ENCODE measurements around the gene HNRNPF. TPM values are rescaled to one million over a fixed set of nuclear protein-coding genes. Genes with fewer than 3 reads are reported as not detected.
A peak's percentile ranks its signal among the peaks of the same experiment; 100 is the strongest.
"Not testable (repeated sequence)": the region's sequence is repeated elsewhere in the genome, so short reads cannot be mapped to it uniquely, and the experiment has no call there.

The HNRNPF gene
- total RNA-seq, 1 donor from 2014 or later: 150 TPM

DNA sequence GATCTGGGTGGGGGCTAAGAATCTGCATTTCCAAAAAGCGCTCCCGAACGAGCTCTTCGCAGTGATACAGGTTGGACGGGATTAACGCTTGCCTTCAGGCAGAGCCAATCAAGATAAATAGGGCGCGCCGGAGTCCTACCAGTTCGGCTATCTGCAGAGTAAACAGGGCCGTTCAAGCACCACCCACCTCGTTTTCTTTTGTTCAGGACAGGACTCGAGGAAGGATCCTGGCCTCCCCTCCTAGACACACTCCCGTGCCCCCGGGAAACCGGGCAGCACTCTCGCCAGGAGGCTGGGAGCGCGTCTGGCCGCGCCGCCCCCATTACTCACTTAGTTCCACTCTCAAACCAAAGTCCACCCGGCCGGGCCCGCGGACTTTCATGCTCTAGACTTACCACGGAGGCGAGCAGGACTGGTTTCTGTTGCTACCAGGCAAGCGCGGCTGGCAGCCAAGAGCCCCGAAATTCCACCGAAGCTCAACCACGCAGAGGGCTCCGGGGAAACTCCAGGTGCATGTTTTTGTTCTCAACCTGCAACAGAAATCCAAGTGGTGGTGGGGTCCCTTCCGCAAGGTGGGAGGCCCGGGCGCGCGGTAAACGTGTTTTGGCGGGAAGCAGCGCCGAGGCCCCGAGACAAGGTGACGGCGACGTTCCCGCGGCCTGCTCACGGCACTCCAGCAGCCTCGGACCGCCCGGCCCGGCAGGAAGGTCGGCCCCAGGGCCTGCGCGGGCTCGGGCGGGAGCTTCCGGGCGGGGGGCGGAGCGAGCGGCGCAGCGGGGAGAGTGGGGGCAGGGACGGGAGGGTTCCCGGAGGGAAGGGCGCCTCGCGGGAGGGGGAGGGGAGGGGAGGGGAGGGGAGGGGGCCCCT is 12.7 kb downstream of the HNRNPF start:
- Histone ChIP-seq H3K9me3 (no peaks in the 10 kb centered on the region), H3K27me3 (no peaks in the 10 kb centered on the region), H3K4me1 (peaks cover 75% of the 10 kb centered on the region), H3K4me3 (peak overlapping the region; percentile 67 to 85), H3K36me3 (peaks cover 0 to 34% of the 10 kb centered on the region in 2 donors), H3K27ac (peak overlapping the region; percentile 100)
- intact Hi-C loops (cut with DNase I): no loop called here
- TF ChIP-seq POLR2A (IDR thresholded peaks at IDR 0.05) (no peak), POLR2AphosphoS5 (IDR thresholded peaks at IDR 0.05; ENCODE audit: insufficient read depth in 1 of 2, low read depth in 1 of 2) (peak in 1 of 2 donors; percentile 67)
- DNase-seq (ENCODE audit: extremely low spot score in 2 of 2): no peak

DNA sequence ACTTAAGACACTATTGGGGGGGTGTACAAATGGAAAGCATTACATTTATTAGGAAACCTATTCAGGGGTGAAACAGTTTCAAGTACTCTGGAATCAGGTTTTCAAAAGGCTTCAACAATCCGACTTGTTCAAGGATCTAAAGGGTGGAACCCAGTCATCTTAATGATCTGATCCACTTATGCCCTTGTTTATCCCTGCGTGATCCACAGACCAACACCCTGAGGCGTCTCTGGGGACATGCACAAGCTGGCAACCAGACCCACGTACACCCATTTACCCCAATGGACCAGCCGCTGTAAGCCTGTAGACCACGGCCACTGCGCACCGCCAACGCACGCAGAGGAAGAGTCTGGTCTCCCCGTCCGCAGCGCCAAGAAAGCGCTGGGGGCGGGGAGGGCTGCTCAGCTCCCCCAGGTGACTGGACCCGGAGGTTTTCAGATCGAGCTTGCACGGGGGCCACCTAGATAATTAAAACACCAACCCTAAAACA is 13.4 kb downstream of the HNRNPF start:
- TF ChIP-seq POLR2A (IDR thresholded peaks at IDR 0.05) (no peak), POLR2AphosphoS5 (IDR thresholded peaks at IDR 0.05; ENCODE audit: insufficient read depth in 1 of 2, low read depth in 1 of 2) (no peak)
- TF ChIP-seq, protein P1, sequence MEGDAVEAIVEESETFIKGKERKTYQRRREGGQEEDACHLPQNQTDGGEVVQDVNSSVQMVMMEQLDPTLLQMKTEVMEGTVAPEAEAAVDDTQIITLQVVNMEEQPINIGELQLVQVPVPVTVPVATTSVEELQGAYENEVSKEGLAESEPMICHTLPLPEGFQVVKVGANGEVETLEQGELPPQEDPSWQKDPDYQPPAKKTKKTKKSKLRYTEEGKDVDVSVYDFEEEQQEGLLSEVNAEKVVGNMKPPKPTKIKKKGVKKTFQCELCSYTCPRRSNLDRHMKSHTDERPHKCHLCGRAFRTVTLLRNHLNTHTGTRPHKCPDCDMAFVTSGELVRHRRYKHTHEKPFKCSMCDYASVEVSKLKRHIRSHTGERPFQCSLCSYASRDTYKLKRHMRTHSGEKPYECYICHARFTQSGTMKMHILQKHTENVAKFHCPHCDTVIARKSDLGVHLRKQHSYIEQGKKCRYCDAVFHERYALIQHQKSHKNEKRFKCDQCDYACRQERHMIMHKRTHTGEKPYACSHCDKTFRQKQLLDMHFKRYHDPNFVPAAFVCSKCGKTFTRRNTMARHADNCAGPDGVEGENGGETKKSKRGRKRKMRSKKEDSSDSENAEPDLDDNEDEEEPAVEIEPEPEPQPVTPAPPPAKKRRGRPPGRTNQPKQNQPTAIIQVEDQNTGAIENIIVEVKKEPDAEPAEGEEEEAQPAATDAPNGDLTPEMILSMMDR (IDR thresholded peaks at IDR 0.05): no peak
- Histone ChIP-seq H3K4me3 (peak overlapping the region; percentile 67 to 85), H3K9me3 (no peaks in the 10 kb centered on the region), H3K36me3 (peaks cover 0 to 41% of the 10 kb centered on the region in 2 donors), H3K27me3 (no peaks in the 10 kb centered on the region), H3K27ac (peak overlapping the region; percentile 100), H3K4me1 (peaks cover 75% of the 10 kb centered on the region)
- DNase-seq (ENCODE audit: extremely low spot score in 2 of 2): no peak
- intact Hi-C loops (cut with DNase I): no loop called here

DNA sequence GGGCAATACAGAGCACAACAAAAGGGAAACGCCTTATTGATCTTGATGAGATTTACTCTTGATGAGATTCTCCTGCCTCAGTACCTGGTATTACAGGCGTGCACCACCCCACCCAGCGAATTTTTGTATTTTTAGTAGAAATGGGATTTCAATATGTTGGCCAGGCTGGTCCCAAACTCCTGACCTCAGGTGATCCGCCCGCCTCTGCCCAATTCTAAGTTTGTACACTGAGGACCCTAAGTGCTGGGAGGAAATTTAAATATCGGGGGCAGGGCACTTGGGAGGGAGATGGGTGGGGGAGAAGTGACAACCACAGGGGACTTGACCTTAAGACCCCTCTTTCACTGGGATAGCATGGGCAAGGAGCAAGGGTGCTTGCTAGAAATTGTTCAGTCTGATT is 14.1 kb downstream of the HNRNPF start:
- peaks cover 75% of the 10 kb centered on the region for H3K4me1 ChIP-seq
- no peak overlapping the region for H3K4me3 ChIP-seq
- DNase-seq (ENCODE audit: extremely low spot score in 2 of 2): no peak
- peaks cover 0 to 47% of the 10 kb centered on the region in 2 donors for H3K36me3 ChIP-seq
- intact Hi-C loops (cut with DNase I): no loop called here
- no peaks in the 10 kb centered on the region for H3K27me3 ChIP-seq
- TF ChIP-seq, protein P1 (IDR thresholded peaks at IDR 0.05): no peak
- H3K27ac ChIP-seq: peak overlapping the region; percentile 100
- no peaks in the 10 kb centered on the region for H3K9me3 ChIP-seq

DNA sequence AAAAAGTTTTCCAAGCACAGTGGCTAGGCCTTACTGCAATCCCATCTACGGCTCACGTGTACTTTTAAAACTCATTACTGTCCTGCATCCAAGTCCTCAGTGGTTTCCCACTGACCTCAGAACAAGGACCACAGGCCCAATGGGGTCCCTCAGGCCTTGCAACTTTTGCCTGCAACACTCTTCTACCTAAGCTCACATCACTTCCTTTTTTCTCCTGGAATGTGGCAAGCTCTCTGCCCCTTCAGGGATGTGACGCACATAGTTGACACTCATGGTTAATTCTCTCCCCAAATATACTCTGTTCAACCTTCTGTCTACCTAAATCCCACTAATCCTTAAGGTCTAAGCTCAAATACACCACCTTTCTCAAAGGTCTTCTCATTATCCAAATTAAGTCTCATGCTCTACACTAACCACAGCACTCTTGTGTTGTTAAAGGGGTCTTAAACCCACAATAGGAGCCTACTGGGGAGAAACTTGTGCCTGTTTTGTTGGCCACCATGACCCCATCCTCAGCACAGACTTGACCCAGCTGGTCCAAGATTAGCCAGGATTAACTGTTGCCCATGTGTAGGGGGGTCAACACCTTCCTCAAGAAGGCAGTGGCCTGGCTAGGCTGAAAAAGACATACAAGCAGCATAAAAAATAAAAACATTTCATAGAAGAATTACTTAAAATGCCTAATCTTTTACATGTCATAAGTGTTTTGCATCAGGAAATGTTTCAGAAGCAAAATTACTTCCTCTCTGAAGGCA is 15.2 kb downstream of the HNRNPF start:
- H3K4me1 ChIP-seq: peaks cover 71% of the 10 kb centered on the region
- peaks cover 0 to 47% of the 10 kb centered on the region in 2 donors for H3K36me3 ChIP-seq
- no peaks in the 10 kb centered on the region for H3K9me3 ChIP-seq
- DNase-seq (ENCODE audit: extremely low spot score in 2 of 2): no peak
- TF ChIP-seq POLR2A (IDR thresholded peaks at IDR 0.05) (no peak), POLR2AphosphoS5 (IDR thresholded peaks at IDR 0.05; ENCODE audit: insufficient read depth in 1 of 2, low read depth in 1 of 2) (no peak)
- TF ChIP-seq, protein P1 (IDR thresholded peaks at IDR 0.05): no peak
- no peak overlapping the region for H3K4me3 ChIP-seq
- H3K27me3 ChIP-seq: no peaks in the 10 kb centered on the region
- no peak overlapping the region for H3K27ac ChIP-seq
- intact Hi-C loops (cut with DNase I): no loop called here

GRCh38 chr10:43393186-43393585 is 15.8 kb downstream of the HNRNPF start:
- H3K9me3 ChIP-seq; DNase-seq (ENCODE audit: extremely low spot score in 2 of 2); intact Hi-C loops (cut with DNase I); H3K27me3 ChIP-seq; H3K27ac ChIP-seq; H3K4me3 ChIP-seq: not testable (repeated sequence)
- Histone ChIP-seq H3K36me3 (peaks cover 0 to 52% of the 10 kb centered on the region in 2 donors), H3K4me1 (peaks cover 65% of the 10 kb centered on the region)

Data from vagina (tissue), 2 donors.